SU-DHL-6 (cell line): Measurements from ENCODE around the gene CIBAR2.

ENCODE experiments used
- H2AFZ ChIP-seq: fragments of 200-600 bp; sonication (generic); 2 replicates; pipeline ENCODE4 v1.6.1; 2014; ENCODE audit warnings: low read depth, mild to moderate bottlenecking, moderate library complexity, mixed read lengths, antibody characterized with exemption, low read length; ENCODE audit not compliant: severe bottlenecking
- H3F3A ChIP-seq: fragments of 200-600 bp; shearing (Covaris generic); 2 replicates; pipeline ENCODE4 v1.6.0; 2016; ENCODE audit warnings: antibody characterized with exemption, mild to moderate bottlenecking; ENCODE audit not compliant: insufficient read depth
- H3K27ac ChIP-seq: fragments of 200-600 bp; sonication (generic); 2 replicates; pipeline ENCODE4 v1.5.1; 2016; ENCODE audit warnings: low read depth, mild to moderate bottlenecking, low read length, moderate library complexity, mixed read lengths
- H3K27me3 ChIP-seq: fragments of 200-600 bp; sonication (generic), shearing (Covaris generic); 2 replicates; pipeline ENCODE4 v1.6.0; 2014; ENCODE audit warnings: mild to moderate bottlenecking, low read length
- H3K36me3 ChIP-seq: fragments of 200-600 bp; sonication (generic); 2 replicates; pipeline ENCODE4 v1.6.1; 2014; ENCODE audit warnings: mild to moderate bottlenecking, low read length, mixed read lengths
- H3K4me2 ChIP-seq: fragments of 300-600, 200-600 bp; shearing (Covaris generic), sonication (generic); 2 replicates; pipeline ENCODE4 v1.6.0; 2014; ENCODE audit warnings: low read length, low read depth, mild to moderate bottlenecking; ENCODE audit not compliant: poor library complexity, severe bottlenecking
- H3K4me3 ChIP-seq: fragments of 200-600 bp; sonication (generic); 2 replicates; pipeline ENCODE4 v1.5.1; 2014; ENCODE audit warnings: antibody characterized with exemption, low read length, mild to moderate bottlenecking, mixed read lengths; ENCODE audit not compliant: insufficient read depth, poor library complexity, severe bottlenecking
- H3K79me2 ChIP-seq: fragments of 200-600 bp; sonication (generic); 2 replicates; pipeline ENCODE4 v1.6.1; 2014; ENCODE audit warnings: mild to moderate bottlenecking, low read length, moderate library complexity; ENCODE audit not compliant: insufficient read depth
- H3K9ac ChIP-seq: fragments of 200-600 bp; sonication (generic); 2 replicates; pipeline ENCODE4 v1.7.0; 2014; ENCODE audit warnings: mild to moderate bottlenecking, low read length
- H3K9me2 ChIP-seq: fragments of 200-600 bp; sonication (generic); replicated peaks from 2 replicates; pipeline ENCODE4 v1.6.1; 2014; ENCODE audit warnings: low read length; ENCODE audit not compliant: insufficient read depth
- H3K9me3 ChIP-seq: fragments of 200-600 bp; sonication (generic); 2 replicates; pipeline ENCODE4 v1.6.1; 2014; ENCODE audit warnings: low read length, mixed read lengths; ENCODE audit not compliant: insufficient read depth
- H4K20me1 ChIP-seq: fragments of 200-600 bp; sonication (generic); 2 replicates; pipeline ENCODE4 v1.6.1; 2014; ENCODE audit warnings: low read depth, mild to moderate bottlenecking, antibody characterized with exemption, low read length, moderate library complexity, mixed read lengths
- CTCF ChIP-seq: fragments of 200-600 bp; sonication (generic); IDR thresholded peaks from one replicate; pipeline ENCODE4 v1.5.1; 2017; ENCODE audit warnings: antibody characterized with exemption, mild to moderate bottlenecking, low read length, moderate library complexity; ENCODE audit not compliant: insufficient read depth, poor library complexity, severe bottlenecking
- EZH2phosphoT487 ChIP-seq: fragments of 200-600 bp; sonication (generic), shearing (Covaris generic); conservative IDR thresholded peaks from 2 replicates; pipeline ENCODE4 v1.6.1; 2018; ENCODE audit warnings: mild to moderate bottlenecking, antibody characterized with exemption, low read length, moderate library complexity, mixed read lengths

CIBAR2 gene

GRCh38 chr16:85084841-85085510 lies 27.3 kb downstream of the CIBAR2 start:
- H3K79me2 ChIP-seq = no peaks in the 10 kb centered on the region
- no peaks in the 10 kb centered on the region for H3K9me3 ChIP-seq
- no peak overlapping the region for H3K4me2 ChIP-seq
- TF ChIP-seq EZH2phosphoT487 (no peak), CTCF (no peak)
- H4K20me1 ChIP-seq = no peaks in the 10 kb centered on the region
- H3F3A ChIP-seq = no peaks in the 10 kb centered on the region
- no peak overlapping the region for H3K9ac ChIP-seq
- no peaks in the 10 kb centered on the region for H3K9me2 ChIP-seq
- no peak overlapping the region for H3K27ac ChIP-seq
- no peak overlapping the region for H2AFZ ChIP-seq
- H3K27me3 ChIP-seq = no peaks in the 10 kb centered on the region
- no peaks in the 10 kb centered on the region for H3K36me3 ChIP-seq
- H3K4me3 ChIP-seq = no peak overlapping the region

GRCh38 chr16:85083051-85083639 lies 29.1 kb downstream of the CIBAR2 start:
- H3K4me3 ChIP-seq = no peak overlapping the region
- TF ChIP-seq CTCF = no peak
- TF ChIP-seq EZH2phosphoT487 = no peak
- H3F3A ChIP-seq = no peaks in the 10 kb centered on the region
- H3K9me2 ChIP-seq = no peaks in the 10 kb centered on the region
- no peaks in the 10 kb centered on the region for H3K79me2 ChIP-seq
- no peak overlapping the region for H2AFZ ChIP-seq
- H3K4me2 ChIP-seq = no peak overlapping the region
- no peak overlapping the region for H3K27ac ChIP-seq
- no peak overlapping the region for H3K9ac ChIP-seq
- H3K9me3 ChIP-seq = no peaks in the 10 kb centered on the region
- H3K36me3 ChIP-seq = no peaks in the 10 kb centered on the region
- H3K27me3 ChIP-seq = no peaks in the 10 kb centered on the region
- H4K20me1 ChIP-seq = no peaks in the 10 kb centered on the region

GRCh38 chr16:85082173-85083050 lies 29.9 kb downstream of the CIBAR2 start:
- Histone ChIP-seq H3K79me2 (no peaks in the 10 kb centered on the region), H3F3A (no peaks in the 10 kb centered on the region), H3K4me2 (no peak overlapping the region), H3K36me3 (no peaks in the 10 kb centered on the region), H3K27ac (no peak overlapping the region), H3K4me3 (no peak overlapping the region), H3K9me3 (no peaks in the 10 kb centered on the region), H3K9ac (no peak overlapping the region), H4K20me1 (no peaks in the 10 kb centered on the region), H3K9me2 (no peaks in the 10 kb centered on the region), H2AFZ (no peak overlapping the region), H3K27me3 (no peaks in the 10 kb centered on the region)
- TF ChIP-seq EZH2phosphoT487 = no peak
